ENCODE data around the gene GTF2E1.

GTF2E1 gene

DNA sequence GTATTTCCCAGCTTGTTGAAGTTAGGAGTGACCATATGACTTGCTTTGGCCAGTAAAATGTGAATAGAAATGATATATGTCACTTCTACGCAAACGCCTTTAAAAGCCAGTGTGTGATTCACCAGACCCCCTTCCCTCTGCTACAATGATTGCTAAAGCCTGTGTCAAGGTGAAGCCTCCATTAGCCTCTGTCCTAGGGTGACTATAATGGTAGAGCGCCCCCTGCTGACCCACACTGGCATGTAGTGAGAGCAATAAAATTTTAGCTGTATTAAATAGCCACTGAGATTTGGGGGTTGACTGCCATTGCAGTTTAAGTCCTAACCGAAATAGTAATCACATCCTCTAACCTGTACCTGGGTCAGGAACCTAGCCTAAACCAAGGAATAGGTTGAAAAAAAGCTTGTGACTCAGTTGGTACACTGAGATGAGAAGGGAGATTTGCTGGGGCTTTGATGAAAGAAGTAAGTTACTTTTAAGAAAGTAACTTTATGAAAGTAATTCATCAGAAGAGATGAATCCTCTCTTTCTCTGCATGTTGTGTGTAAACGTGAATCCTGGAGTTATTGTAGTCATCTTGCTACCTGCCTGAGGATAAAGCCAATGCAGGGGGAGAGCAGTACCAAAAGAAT lies 52.6 kb downstream of the GTF2E1 start:
- Histone ChIP-seq H3K4me3 (ENCODE audit: low read depth, low read length) (no peak overlapping the region), H3K4me1 (ENCODE audit: control insufficient read depth, insufficient read depth, low read length) (no peaks in the 10 kb centered on the region), H3K9me3 (ENCODE audit: control insufficient read depth, insufficient read depth, low read depth, low read length) (no peaks in the 10 kb centered on the region), H3K36me3 (ENCODE audit: control insufficient read depth in 2 of 2, insufficient read depth in 1 of 2, low read length in 2 of 2) (no peaks in the 10 kb centered on the region), H3K27ac (ENCODE audit: extremely low read depth, low read depth, low read length) (no peak overlapping the region)
- CTCF ChIA-PET, result interaction anchor here (0.5 to 5.8 kb wide), 26 partner anchors 10 to 597 kb away, joined by 3 to 64 read pairs (median 4); partner anchors contain the start of gene STXBP5L
- POLR2A ChIA-PET, result no interaction called here
- TF ChIP-seq ZNF654 (tag by site-specific recombination; IDR thresholded peaks at IDR 0.05; ENCODE audit: low read depth) (peak; percentile 73), ZNF544 (tag by site-specific recombination; IDR thresholded peaks at IDR 0.05) (no peak)

GRCh38 chr3:120795959-120796358 lies 53.4 kb downstream of the GTF2E1 start:
- Histone ChIP-seq H3K9me3 (ENCODE audit: control insufficient read depth, insufficient read depth, low read depth, low read length) (no peaks in the 10 kb centered on the region), H3K4me1 (ENCODE audit: control insufficient read depth, insufficient read depth, low read length) (no peaks in the 10 kb centered on the region), H3K27ac (ENCODE audit: extremely low read depth, low read depth, low read length) (no peak overlapping the region), H3K4me3 (ENCODE audit: low read depth, low read length) (no peak overlapping the region), H3K36me3 (ENCODE audit: control insufficient read depth in 2 of 2, insufficient read depth in 1 of 2, low read length in 2 of 2) (no peaks in the 10 kb centered on the region)
- ChIA-PET CTCF (interaction anchor here (0.8 to 5.8 kb wide), 10 partner anchors 9 to 597 kb away, joined by 3 to 64 read pairs (median 6); no protein-coding TSS in a partner anchor), POLR2A (no interaction called here)
- TF ChIP-seq SP2 (tag by site-specific recombination; IDR thresholded peaks at IDR 0.05) (no peak), ZBTB11 (tag by site-specific recombination; conservative IDR thresholded peaks at IDR 0.05; ENCODE audit: low read depth) (no peak), ZNF596 (tag by site-specific recombination; IDR thresholded peaks at IDR 0.05) (no peak), ZNF223 (tag by site-specific recombination; IDR thresholded peaks at IDR 0.05) (no peak), ZNF23 (tag by site-specific recombination; IDR thresholded peaks at IDR 0.05; ENCODE audit: borderline replicate concordance) (no peak), TRIM28 (IDR thresholded peaks at IDR 0.05; ENCODE audit: borderline replicate concordance, low read length) (no peak), ZEB2 (tag by site-specific recombination; IDR thresholded peaks at IDR 0.05) (no peak), ZNF2 (tag by site-specific recombination; IDR thresholded peaks at IDR 0.05) (no peak), ZNF211 (tag by site-specific recombination; IDR thresholded peaks at IDR 0.05; ENCODE audit: low read depth) (no peak), ZNF843 (tag by site-specific recombination; IDR thresholded peaks at IDR 0.05) (no peak)
- TF ChIP-seq, protein P1, sequence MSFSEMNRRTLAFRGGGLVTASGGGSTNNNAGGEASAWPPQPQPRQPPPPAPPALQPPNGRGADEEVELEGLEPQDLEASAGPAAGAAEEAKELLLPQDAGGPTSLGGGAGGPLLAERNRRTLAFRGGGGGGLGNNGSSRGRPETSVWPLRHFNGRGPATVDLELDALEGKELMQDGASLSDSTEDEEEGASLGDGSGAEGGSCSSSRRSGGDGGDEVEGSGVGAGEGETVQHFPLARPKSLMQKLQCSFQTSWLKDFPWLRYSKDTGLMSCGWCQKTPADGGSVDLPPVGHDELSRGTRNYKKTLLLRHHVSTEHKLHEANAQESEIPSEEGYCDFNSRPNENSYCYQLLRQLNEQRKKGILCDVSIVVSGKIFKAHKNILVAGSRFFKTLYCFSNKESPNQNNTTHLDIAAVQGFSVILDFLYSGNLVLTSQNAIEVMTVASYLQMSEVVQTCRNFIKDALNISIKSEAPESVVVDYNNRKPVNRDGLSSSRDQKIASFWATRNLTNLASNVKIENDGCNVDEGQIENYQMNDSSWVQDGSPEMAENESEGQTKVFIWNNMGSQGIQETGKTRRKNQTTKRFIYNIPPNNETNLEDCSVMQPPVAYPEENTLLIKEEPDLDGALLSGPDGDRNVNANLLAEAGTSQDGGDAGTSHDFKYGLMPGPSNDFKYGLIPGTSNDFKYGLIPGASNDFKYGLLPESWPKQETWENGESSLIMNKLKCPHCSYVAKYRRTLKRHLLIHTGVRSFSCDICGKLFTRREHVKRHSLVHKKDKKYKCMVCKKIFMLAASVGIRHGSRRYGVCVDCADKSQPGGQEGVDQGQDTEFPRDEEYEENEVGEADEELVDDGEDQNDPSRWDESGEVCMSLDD (tag by site-specific recombination; IDR thresholded peaks at IDR 0.05), result no peak

- H3K4me1 ChIP-seq (ENCODE audit: control insufficient read depth, insufficient read depth, low read length), result no peaks in the 10 kb centered on the region
- CTCF ChIA-PET, result no interaction called here
These were observed 54.4 kb downstream of the GTF2E1 start for GRCh38 chr3:120796976-120797375.

More at GRCh38 chr3:120796976-120797375, 54.4 kb downstream of the GTF2E1 start:
- POLR2A ChIA-PET, result no interaction called here
- Histone ChIP-seq H3K36me3 (ENCODE audit: control insufficient read depth in 2 of 2, insufficient read depth in 1 of 2, low read length in 2 of 2) (no peaks in the 10 kb centered on the region), H3K9me3 (ENCODE audit: control insufficient read depth, insufficient read depth, low read depth, low read length) (no peaks in the 10 kb centered on the region), H3K27ac (ENCODE audit: extremely low read depth, low read depth, low read length) (no peak overlapping the region), H3K4me3 (ENCODE audit: low read depth, low read length) (no peak overlapping the region)
- TF ChIP-seq SETDB1 (IDR thresholded peaks at IDR 0.05; ENCODE audit: insufficient read length, low read length) (no peak), ZEB2 (tag by site-specific recombination; IDR thresholded peaks at IDR 0.05) (no peak), FEZF1 (tag by site-specific recombination; IDR thresholded peaks at IDR 0.05) (no peak), ZNF10 (tag by site-specific recombination; IDR thresholded peaks at IDR 0.05) (no peak), KLF7 (tag by site-specific recombination; IDR thresholded peaks at IDR 0.05; ENCODE audit: borderline replicate concordance) (no peak), ZNF560 (tag by site-specific recombination; IDR thresholded peaks at IDR 0.05; ENCODE audit: borderline replicate concordance) (no peak), ZFP69B (tag by site-specific recombination; IDR thresholded peaks at IDR 0.05) (no peak), ZNF561 (tag by site-specific recombination; IDR thresholded peaks at IDR 0.05; ENCODE audit: borderline replicate concordance) (no peak)
- TF ChIP-seq, protein P2, sequence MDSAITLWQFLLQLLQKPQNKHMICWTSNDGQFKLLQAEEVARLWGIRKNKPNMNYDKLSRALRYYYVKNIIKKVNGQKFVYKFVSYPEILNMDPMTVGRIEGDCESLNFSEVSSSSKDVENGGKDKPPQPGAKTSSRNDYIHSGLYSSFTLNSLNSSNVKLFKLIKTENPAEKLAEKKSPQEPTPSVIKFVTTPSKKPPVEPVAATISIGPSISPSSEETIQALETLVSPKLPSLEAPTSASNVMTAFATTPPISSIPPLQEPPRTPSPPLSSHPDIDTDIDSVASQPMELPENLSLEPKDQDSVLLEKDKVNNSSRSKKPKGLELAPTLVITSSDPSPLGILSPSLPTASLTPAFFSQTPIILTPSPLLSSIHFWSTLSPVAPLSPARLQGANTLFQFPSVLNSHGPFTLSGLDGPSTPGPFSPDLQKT (IDR thresholded peaks at IDR 0.05; ENCODE audit: borderline replicate concordance, low read depth, low read length), result no peak
- TF ChIP-seq, protein P3, sequence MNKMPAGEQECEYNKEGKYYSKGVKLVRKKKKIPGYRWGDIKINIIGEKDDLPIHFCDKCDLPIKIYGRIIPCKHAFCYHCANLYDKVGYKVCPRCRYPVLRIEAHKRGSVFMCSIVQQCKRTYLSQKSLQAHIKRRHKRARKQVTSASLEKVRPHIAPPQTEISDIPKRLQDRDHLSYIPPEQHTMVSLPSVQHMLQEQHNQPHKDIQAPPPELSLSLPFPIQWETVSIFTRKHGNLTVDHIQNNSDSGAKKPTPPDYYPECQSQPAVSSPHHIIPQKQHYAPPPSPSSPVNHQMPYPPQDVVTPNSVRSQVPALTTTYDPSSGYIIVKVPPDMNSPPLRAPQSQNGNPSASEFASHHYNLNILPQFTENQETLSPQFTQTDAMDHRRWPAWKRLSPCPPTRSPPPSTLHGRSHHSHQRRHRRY (tag by site-specific recombination; IDR thresholded peaks at IDR 0.05), result no peak

Measured in HEK293 (cell line).